SIG-M5 treated with dmso at 0.1 percent for 504 hours (cell line): Measurements from ENCODE around the gene MMRN2.
"Not testable (repeated sequence)": the region's sequence is repeated elsewhere in the genome, so short reads cannot be mapped to it uniquely, and the experiment has no call there.

Source experiments
- DNase-seq: peaks from one replicate; lab custom pipeline; 2025; ENCODE audit not compliant: unreplicated experiment; lab: John Stamatoyannopoulos, UW

Gene MMRN2

GRCh38 chr10:86956195-86956847, 1.1 kb downstream of the MMRN2 start:
- DNase-seq, result no peak

- no peak for DNase-seq
Measured at GRCh38 chr10:86955501-86956194, 1.8 kb downstream of the MMRN2 start.

GRCh38 chr10:86954681-86955500, 2.5 kb downstream of the MMRN2 start:
- no peak for DNase-seq

GRCh38 chr10:86953747-86954680, 3.4 kb downstream of the MMRN2 start:
- no peak for DNase-seq

- DNase-seq, result not testable (repeated sequence)
Measured at GRCh38 chr10:86952697-86953096, 4.7 kb downstream of the MMRN2 start.

GRCh38 chr10:86952106-86952505, 5.3 kb downstream of the MMRN2 start:
- DNase-seq, result no peak

- DNase-seq, result no peak
Measured at GRCh38 chr10:86951184-86951761, 6.1 kb downstream of the MMRN2 start.

GRCh38 chr10:86950349-86950748, 7.1 kb downstream of the MMRN2 start:
- DNase-seq, result no peak

GRCh38 chr10:86947806-86948205, 9.6 kb downstream of the MMRN2 start:
- DNase-seq, result not testable (repeated sequence)

GRCh38 chr10:86946213-86947155, 10.9 kb downstream of the MMRN2 start:
- no peak for DNase-seq

- DNase-seq, result no peak
Measured at GRCh38 chr10:86945361-86946212, 11.8 kb downstream of the MMRN2 start.

- DNase-seq, result no peak
Measured at GRCh38 chr10:86944907-86945306, 12.5 kb downstream of the MMRN2 start.

- no peak for DNase-seq
Measured at GRCh38 chr10:86944471-86944870, 12.9 kb downstream of the MMRN2 start.

GRCh38 chr10:86944031-86944419, 13.4 kb downstream of the MMRN2 start:
- no peak for DNase-seq

GRCh38 chr10:86943316-86944030, 13.9 kb downstream of the MMRN2 start:
- no peak for DNase-seq

GRCh38 chr10:86942441-86943315, 14.7 kb downstream of the MMRN2 start:
- DNase-seq, result no peak

- DNase-seq, result no peak
Measured at GRCh38 chr10:86941991-86942421, 15.4 kb downstream of the MMRN2 start.
